ENCODE data around the gene HIPK1. TPM values are rescaled to one million over a fixed set of nuclear protein-coding genes. Genes with fewer than 3 reads are reported as not detected.

Gene HIPK1
- total RNA-seq, 1 experiment from 2014 or later, result 41.5 TPM

- no peaks in the 10 kb centered on the region for H3K36me3 ChIP-seq (ENCODE audit: control insufficient read depth, insufficient read depth, low read length)
- TF ChIP-seq CTCF (IDR thresholded peaks at IDR 0.05) (no peak), REST (IDR thresholded peaks at IDR 0.05; ENCODE audit: insufficient read depth in 1 of 2, low read depth in 2 of 2, low read length in 1 of 2) (no peak), TCF7L2 (IDR thresholded peaks at IDR 0.05; ENCODE audit: low read depth, low read length) (no peak), SIN3A (IDR thresholded peaks at IDR 0.05; ENCODE audit: borderline replicate concordance, insufficient read depth, low read depth, low read length) (no peak), POLR2AphosphoS5 (IDR thresholded peaks at IDR 0.05; ENCODE audit: low read depth, low read length) (no peak)
- H3K27me3 ChIP-seq (ENCODE audit: control insufficient read depth, insufficient read depth, low read length), result no peaks in the 10 kb centered on the region
- ChIA-PET CTCF (no interaction called here), POLR2A (no interaction called here)
- no peak for DNase-seq (ENCODE audit: low read depth, low spot score)
- BruUV-seq (replicated peaks), result no TSS peak
- in situ Hi-C loops (cut with HindIII; ENCODE audit: low pct_unique_long_range_greater_than_20kb, low sequenced_read_pairs), result no loop called here
- H3K4me1 ChIP-seq (ENCODE audit: control insufficient read depth, insufficient read depth, low read length), result no peaks in the 10 kb centered on the region
- intact Hi-C loops (cut with micrococcal nuclease; ENCODE audit: unreplicated experiment), result no loop called here
- no peaks in the 10 kb centered on the region for H3K9me3 ChIP-seq (ENCODE audit: control insufficient read depth, insufficient read depth, low read depth, low read length)
- H3K4me3 ChIP-seq (ENCODE audit: low read depth in 2 of 2, low read length in 2 of 2), result no peak overlapping the region
- no peak overlapping the region for H3K27ac ChIP-seq (ENCODE audit: low read length)
- no peak for ATAC-seq
Observed at GRCh38 chr1:113913887-113914664, 15.0 kb upstream of the HIPK1 start.

- no TSS peak for BruUV-seq (replicated peaks)
- Histone ChIP-seq H3K36me3 (ENCODE audit: control insufficient read depth, insufficient read depth, low read length) (no peaks in the 10 kb centered on the region), H3K27ac (ENCODE audit: low read length) (no peak overlapping the region), H3K4me1 (ENCODE audit: control insufficient read depth, insufficient read depth, low read length) (no peaks in the 10 kb centered on the region), H3K27me3 (ENCODE audit: control insufficient read depth, insufficient read depth, low read length) (no peaks in the 10 kb centered on the region), H3K9me3 (ENCODE audit: control insufficient read depth, insufficient read depth, low read depth, low read length) (no peaks in the 10 kb centered on the region), H3K4me3 (ENCODE audit: low read depth in 2 of 2, low read length in 2 of 2) (no peak overlapping the region)
- TF ChIP-seq REST (IDR thresholded peaks at IDR 0.05; ENCODE audit: insufficient read depth in 1 of 2, low read depth in 2 of 2, low read length in 1 of 2) (no peak), SIN3A (IDR thresholded peaks at IDR 0.05; ENCODE audit: borderline replicate concordance, insufficient read depth, low read depth, low read length) (no peak), POLR2AphosphoS5 (IDR thresholded peaks at IDR 0.05; ENCODE audit: low read depth, low read length) (no peak), CTCF (IDR thresholded peaks at IDR 0.05) (no peak), TCF7L2 (IDR thresholded peaks at IDR 0.05; ENCODE audit: low read depth, low read length) (no peak)
- ChIA-PET POLR2A (interaction anchor here (0.6 kb wide), 1 partner anchor 131 kb away, joined by 4 read pairs; no protein-coding TSS in a partner anchor), CTCF (no interaction called here)
- no peak for DNase-seq (ENCODE audit: low read depth, low spot score)
- in situ Hi-C loops (cut with HindIII; ENCODE audit: low pct_unique_long_range_greater_than_20kb, low sequenced_read_pairs) (no loop called here), intact Hi-C loops (cut with micrococcal nuclease; ENCODE audit: unreplicated experiment) (no loop called here)
- ATAC-seq, result no peak
Observed at GRCh38 chr1:113916974-113917373, 12.2 kb upstream of the HIPK1 start.

Measured in Panc1 (cell line).